Bronchial epithelial cell (primary cell): Measurements from ENCODE around the gene ONECUT1. TPM values are rescaled to one million over a fixed set of nuclear protein-coding genes. Genes with fewer than 3 reads are reported as not detected.

ENCODE experiments used
- DNase-seq: peaks from one replicate; pipeline ENCODE4 v3.0.0-alpha.2; 2010; ENCODE audit warnings: low read depth
- FAIRE-seq: peaks from 2 replicates; lab custom pipeline; 2011; peaks lifted over from hg19 to GRCh38; lab: Jason Lieb, UNC
- H3K27me3 ChIP-seq: 2 replicates; pipeline ENCODE4 v1.5.1; 2011; ENCODE audit warnings: low read length; ENCODE audit not compliant: control insufficient read depth, insufficient read depth
- H3K36me3 ChIP-seq: 2 replicates; pipeline ENCODE4 v1.5.1; 2011; ENCODE audit warnings: low read length; ENCODE audit not compliant: control insufficient read depth, insufficient read depth
- H3K4me3 ChIP-seq: 2 replicates; pipeline ENCODE4 v1.5.1; 2011; ENCODE audit warnings: mild to moderate bottlenecking, low read depth, low read length, control low read depth
- CTCF ChIP-seq: IDR thresholded peaks from 2 replicates; pipeline ENCODE4 v1.5.1; 2011; ENCODE audit warnings: mild to moderate bottlenecking, moderate library complexity, low read length, control low read depth, inconsistent platforms; ENCODE audit not compliant: insufficient read depth, severe bottlenecking
- total RNA-seq: library from RNA; depleted of rRNA; stranded (reverse); fragments of >200 nt; gene quantifications from 2 replicates; pipeline ENCODE4 v1.2.1, GENCODE V29; 2014

The ONECUT1 gene
- total RNA-seq, 1 donor from 2014 or later: not detected

- DNase-seq (no peak), FAIRE-seq (no peak)
- TF ChIP-seq CTCF: no peak
- Histone ChIP-seq H3K27me3 (no peaks in the 10 kb centered on the region), H3K4me3 (no peak overlapping the region), H3K36me3 (no peaks in the 10 kb centered on the region)
Measured at GRCh38 chr15:52733696-52734255, 56.4 kb downstream of the ONECUT1 start.

- no peak for FAIRE-seq
- H3K36me3 ChIP-seq: no peaks in the 10 kb centered on the region
- TF ChIP-seq CTCF: no peak
- no peak overlapping the region for H3K4me3 ChIP-seq
- no peak for DNase-seq
- no peaks in the 10 kb centered on the region for H3K27me3 ChIP-seq
Measured at GRCh38 chr15:52733088-52733487, 57.0 kb downstream of the ONECUT1 start.

GRCh38 chr15:52732551-52732950 is 57.6 kb downstream of the ONECUT1 start:
- no peak overlapping the region for H3K4me3 ChIP-seq
- no peak for TF ChIP-seq CTCF
- FAIRE-seq (no peak), DNase-seq (no peak)
- H3K27me3 ChIP-seq: no peaks in the 10 kb centered on the region
- H3K36me3 ChIP-seq: no peaks in the 10 kb centered on the region

- FAIRE-seq: no peak
Measured at GRCh38 chr15:52731732-52732470, 58.2 kb downstream of the ONECUT1 start.

GRCh38 chr15:52731004-52731403 is 59.1 kb downstream of the ONECUT1 start:
- DNase-seq (no peak), FAIRE-seq (no peak)
- Histone ChIP-seq H3K4me3 (no peak overlapping the region), H3K27me3 (no peaks in the 10 kb centered on the region), H3K36me3 (no peaks in the 10 kb centered on the region)
- no peak for TF ChIP-seq CTCF

More at GRCh38 chr15:52731732-52732470, 58.2 kb downstream of the ONECUT1 start:
- H3K4me3 ChIP-seq: no peak overlapping the region
- no peaks in the 10 kb centered on the region for H3K27me3 ChIP-seq
- H3K36me3 ChIP-seq: no peaks in the 10 kb centered on the region
- no peak for TF ChIP-seq CTCF
- no peak for DNase-seq
